Measurements from ENCODE around the gene FBRSL1. TPM values are rescaled to one million over a fixed set of nuclear protein-coding genes. Genes with fewer than 3 reads are reported as not detected.

The FBRSL1 gene
- polyA plus RNA-seq, 1 of the 3 experiments (the other 2 are of a cell fraction) = 5.5 TPM

GRCh38 chr12:132543298-132544079, 53.5 kb downstream of the FBRSL1 start:
- Histone ChIP-seq H3K4me3 (ENCODE audit: low read depth in 2 of 2, low read length in 1 of 2) (no peak overlapping the region), H3K9me2 (no peaks in the 10 kb centered on the region), H3K27me3 (ENCODE audit: insufficient read depth) (no peaks in the 10 kb centered on the region), H3F3A (replicated peaks; ENCODE audit: insufficient read depth) (no peaks in the 10 kb centered on the region), H3K36me3 (replicated peaks in 1 of 2; ENCODE audit: control insufficient read depth in 1 of 2, insufficient read depth in 2 of 2, low read length in 1 of 2) (peaks cover 0 to 2% of the 10 kb centered on the region in 2 experiments), H3K4me2 (no peak overlapping the region), H3K4me1 (ENCODE audit: control insufficient read depth in 1 of 2, insufficient read depth in 2 of 2, low read depth in 1 of 2, low read length in 1 of 2) (no peaks in the 10 kb centered on the region), H4K20me1 (ENCODE audit: insufficient read depth) (peaks cover under 1% of the 10 kb centered on the region; the same call in 1 of the 2 replicates), H3K27ac (ENCODE audit: low read depth in 2 of 2, low read length in 1 of 2) (no peak overlapping the region), H3K79me2 (ENCODE audit: insufficient read depth) (no peaks in the 10 kb centered on the region), H3K9ac (no peak overlapping the region), H3K9me3 (no peaks in the 10 kb centered on the region), H2AFZ (ENCODE audit: low read depth) (no peak overlapping the region)
- 98% methylated on average over 15 of the region's 27 CpGs for WGBS (ENCODE audit: low lambda C conversion rate)
- ChIA-PET CTCF (interaction anchor here (1.3 kb wide), 1 partner anchor 20 kb away, joined by 4 read pairs; no protein-coding TSS in a partner anchor), POLR2A (no interaction called here)
- TF ChIP-seq EP300 (IDR thresholded peaks at IDR 0.05; ENCODE audit: borderline replicate concordance in 1 of 2, low read depth in 1 of 2, low read length in 1 of 2) (no peak), MEF2A (IDR thresholded peaks at IDR 0.05; ENCODE audit: borderline replicate concordance, low read depth) (no peak), SIN3A (IDR thresholded peaks at IDR 0.05; ENCODE audit: borderline replicate concordance, low read depth, low read length) (no peak), USF2 (IDR thresholded peaks at IDR 0.05; ENCODE audit: borderline replicate concordance, low read depth, low read length) (no peak), NRF1 (IDR thresholded peaks at IDR 0.05; ENCODE audit: low read depth, low read length) (no peak)
- no peak for DNase-seq

- no peak overlapping the region for H3K27ac ChIP-seq (ENCODE audit: low read depth in 2 of 2, low read length in 1 of 2)
- no peak overlapping the region for H2AFZ ChIP-seq (ENCODE audit: low read depth)
- H4K20me1 ChIP-seq (ENCODE audit: insufficient read depth) = no peaks in the 10 kb centered on the region
- no peaks in the 10 kb centered on the region for H3K4me1 ChIP-seq (ENCODE audit: control insufficient read depth in 1 of 2, insufficient read depth in 2 of 2, low read depth in 1 of 2, low read length in 1 of 2)
- no peaks in the 10 kb centered on the region for H3K27me3 ChIP-seq (ENCODE audit: insufficient read depth)
- POLR2A ChIA-PET = no interaction called here
- H3K9ac ChIP-seq = no peak overlapping the region
- H3K79me2 ChIP-seq (ENCODE audit: insufficient read depth) = no peaks in the 10 kb centered on the region
- peaks cover 0 to 2% of the 10 kb centered on the region in 2 experiments for H3K36me3 ChIP-seq (replicated peaks in 1 of 2; ENCODE audit: control insufficient read depth in 1 of 2, insufficient read depth in 2 of 2, low read length in 1 of 2)
- no peaks in the 10 kb centered on the region for H3K9me2 ChIP-seq
- 91% methylated on average over 11 of the region's 12 CpGs for WGBS (ENCODE audit: low lambda C conversion rate)
- no peak overlapping the region for H3K4me2 ChIP-seq
- H3F3A ChIP-seq (replicated peaks; ENCODE audit: insufficient read depth) = no peaks in the 10 kb centered on the region
- CTCF ChIA-PET = no interaction called here
- no peak overlapping the region for H3K4me3 ChIP-seq (ENCODE audit: low read depth in 2 of 2, low read length in 1 of 2)
- DNase-seq = no peak
- no peaks in the 10 kb centered on the region for H3K9me3 ChIP-seq
- no peak for TF ChIP-seq YY1 (IDR thresholded peaks at IDR 0.05; ENCODE audit: low read depth)
- no peak for TF ChIP-seq SIN3A (IDR thresholded peaks at IDR 0.05; ENCODE audit: borderline replicate concordance, low read depth, low read length)
- no peak for TF ChIP-seq TCF12 (IDR thresholded peaks at IDR 0.05)
- TF ChIP-seq FOXM1 (IDR thresholded peaks at IDR 0.05; ENCODE audit: low read depth) = no peak
- TF ChIP-seq REST (IDR thresholded peaks at IDR 0.05; ENCODE audit: low read depth, low read length) = no peak
- no peak for TF ChIP-seq CHD2 (IDR thresholded peaks at IDR 0.05; ENCODE audit: low read length, partially characterized antibody)
- TF ChIP-seq FOSL2 (IDR thresholded peaks at IDR 0.05; ENCODE audit: borderline replicate concordance, low read depth) = no peak
- no peak for TF ChIP-seq RAD21 (IDR thresholded peaks at IDR 0.05; ENCODE audit: low read length)
- TF ChIP-seq USF1 (IDR thresholded peaks at IDR 0.05; ENCODE audit: borderline replicate concordance, low read depth) = no peak
- TF ChIP-seq CTCF (IDR thresholded peaks at IDR 0.05) = no peak
- TF ChIP-seq NFIC (IDR thresholded peaks at IDR 0.05; ENCODE audit: borderline replicate concordance) = no peak
- TF ChIP-seq GATA2 (CRISPR knock-in tag; IDR thresholded peaks at IDR 0.05) = no peak
- TF ChIP-seq ZBTB33 (IDR thresholded peaks at IDR 0.05; ENCODE audit: borderline replicate concordance, low read depth) = no peak
- no peak for TF ChIP-seq GABPA (IDR thresholded peaks at IDR 0.05; ENCODE audit: low read depth)
Measured at GRCh38 chr12:132544080-132544397, 54.1 kb downstream of the FBRSL1 start.

Measured in SK-N-SH (cell line).